ENCODE results near the gene ADAMTS15. TPM values are rescaled to one million over a fixed set of nuclear protein-coding genes. Genes with fewer than 3 reads are reported as not detected.

The ADAMTS15 gene
- total RNA-seq, 4 donors from 2014 or later = 2.5 to 11.1 (median 5.1) TPM

DNA sequence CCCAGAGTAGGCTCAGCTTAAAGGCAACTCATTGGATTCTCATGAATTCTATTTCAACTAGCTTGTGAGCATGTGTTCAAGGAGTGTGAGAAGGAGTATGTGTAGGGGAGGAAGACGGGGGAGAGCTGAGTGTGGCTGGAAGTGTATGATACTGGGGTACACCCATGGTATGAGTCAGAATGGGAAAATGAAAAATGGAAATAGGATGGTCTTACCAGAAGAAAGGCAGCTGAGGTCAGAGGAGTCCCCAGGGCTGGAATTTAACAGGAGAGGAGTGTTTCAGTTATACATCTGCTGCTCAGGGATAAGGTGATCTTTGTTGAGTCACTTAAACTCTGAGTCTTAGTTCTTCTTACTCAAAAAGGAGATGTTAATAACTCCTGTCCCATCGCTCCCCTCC, 6.7 kb upstream of the ADAMTS15 start:
- TF ChIP-seq, protein P1, sequence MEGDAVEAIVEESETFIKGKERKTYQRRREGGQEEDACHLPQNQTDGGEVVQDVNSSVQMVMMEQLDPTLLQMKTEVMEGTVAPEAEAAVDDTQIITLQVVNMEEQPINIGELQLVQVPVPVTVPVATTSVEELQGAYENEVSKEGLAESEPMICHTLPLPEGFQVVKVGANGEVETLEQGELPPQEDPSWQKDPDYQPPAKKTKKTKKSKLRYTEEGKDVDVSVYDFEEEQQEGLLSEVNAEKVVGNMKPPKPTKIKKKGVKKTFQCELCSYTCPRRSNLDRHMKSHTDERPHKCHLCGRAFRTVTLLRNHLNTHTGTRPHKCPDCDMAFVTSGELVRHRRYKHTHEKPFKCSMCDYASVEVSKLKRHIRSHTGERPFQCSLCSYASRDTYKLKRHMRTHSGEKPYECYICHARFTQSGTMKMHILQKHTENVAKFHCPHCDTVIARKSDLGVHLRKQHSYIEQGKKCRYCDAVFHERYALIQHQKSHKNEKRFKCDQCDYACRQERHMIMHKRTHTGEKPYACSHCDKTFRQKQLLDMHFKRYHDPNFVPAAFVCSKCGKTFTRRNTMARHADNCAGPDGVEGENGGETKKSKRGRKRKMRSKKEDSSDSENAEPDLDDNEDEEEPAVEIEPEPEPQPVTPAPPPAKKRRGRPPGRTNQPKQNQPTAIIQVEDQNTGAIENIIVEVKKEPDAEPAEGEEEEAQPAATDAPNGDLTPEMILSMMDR (IDR thresholded peaks at IDR 0.05) = no peak
- TF ChIP-seq POLR2A (IDR thresholded peaks at IDR 0.05) = no peak
- DNase-seq (ENCODE audit: low spot score in 2 of 2) = no peak
- intact Hi-C loops (cut with DNase I; ENCODE audit: low total_unique reads) = no loop called here
- WGBS, 2 donors = 92% methylated on average over 2 of the region's 2 CpGs
- H3K4me3 ChIP-seq (ENCODE audit: low read depth, poor library complexity, severe bottlenecking) = no peak overlapping the region

DNA sequence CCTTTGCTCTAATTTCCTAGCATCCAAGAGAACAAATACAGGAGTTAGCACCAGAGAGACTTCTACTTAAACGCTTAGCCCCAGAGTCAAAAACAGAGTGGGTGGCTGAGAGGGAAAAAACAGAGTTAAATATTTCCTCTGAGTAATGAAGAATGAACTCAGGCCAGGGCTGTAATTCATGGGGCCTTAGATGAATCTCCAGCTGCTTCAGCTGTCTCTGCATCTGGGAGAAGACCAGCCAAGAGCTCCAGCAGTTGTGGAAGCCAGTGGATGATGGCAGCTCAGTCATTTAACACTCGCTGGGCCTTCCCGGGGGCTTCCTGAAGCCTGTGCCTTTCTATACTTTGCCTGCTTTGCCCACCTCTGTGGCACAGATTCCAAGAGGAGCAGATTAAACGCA, 5.7 kb upstream of the ADAMTS15 start:
- intact Hi-C loops (cut with DNase I; ENCODE audit: low total_unique reads) = no loop called here
- TF ChIP-seq, protein P1 (IDR thresholded peaks at IDR 0.05) = no peak
- TF ChIP-seq POLR2A (IDR thresholded peaks at IDR 0.05) = no peak
- no peak for DNase-seq (ENCODE audit: low spot score in 2 of 2)
- no peak overlapping the region for H3K4me3 ChIP-seq (ENCODE audit: low read depth, poor library complexity, severe bottlenecking)
- WGBS, 2 donors = 50 to 71% methylated on average over 4 of the region's 4 CpGs

DNA sequence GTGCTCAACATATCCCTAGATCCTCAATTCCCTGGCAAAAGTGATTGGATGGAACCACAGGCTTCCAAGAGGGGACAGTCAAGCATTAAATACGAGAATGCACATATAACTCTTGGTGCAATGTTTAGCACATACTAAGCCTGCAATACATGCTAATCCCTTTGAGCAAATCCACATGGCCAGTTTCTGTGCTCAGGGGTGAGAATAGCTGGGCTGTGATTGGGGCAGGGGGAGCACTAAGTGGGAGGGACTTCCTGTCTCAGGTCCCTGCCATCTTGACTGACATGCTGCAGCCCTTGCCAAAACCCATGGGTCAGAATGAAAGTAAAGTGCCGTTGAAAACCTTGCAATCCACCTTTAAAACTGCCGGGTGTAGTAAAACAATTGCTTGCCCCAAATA, 2.7 kb upstream of the ADAMTS15 start:
- no peak for DNase-seq (ENCODE audit: low spot score in 2 of 2)
- WGBS, 2 donors = 90 to 91% methylated on average over 3 of the region's 3 CpGs
- TF ChIP-seq, protein P1 (IDR thresholded peaks at IDR 0.05) = no peak
- no peak for TF ChIP-seq POLR2A (IDR thresholded peaks at IDR 0.05)
- no peak overlapping the region for H3K4me3 ChIP-seq (ENCODE audit: low read depth, poor library complexity, severe bottlenecking)
- intact Hi-C loops (cut with DNase I; ENCODE audit: low total_unique reads) = no loop called here

DNA sequence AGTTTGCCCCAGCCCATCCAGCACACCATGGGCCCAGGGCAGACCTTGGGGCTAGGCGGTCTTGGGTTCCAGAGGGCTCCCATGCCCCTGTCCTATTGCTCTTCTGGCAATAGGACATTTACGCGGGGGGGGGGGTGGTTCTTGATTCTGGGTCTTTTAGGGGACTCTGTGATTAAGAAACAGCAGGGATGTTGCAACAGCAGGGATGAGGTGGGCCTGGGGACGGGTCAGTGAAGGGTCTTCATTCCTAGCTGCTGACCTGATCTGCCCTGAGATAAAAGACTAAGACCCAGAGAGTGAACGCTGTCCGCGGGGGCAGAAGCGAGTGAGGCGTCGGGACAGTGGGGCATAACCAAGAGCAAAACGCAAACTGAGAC, 418 bp upstream of the ADAMTS15 start:
- peak overlapping the region; percentile 31 for H3K4me3 ChIP-seq (ENCODE audit: low read depth, poor library complexity, severe bottlenecking)
- intact Hi-C loops (cut with DNase I; ENCODE audit: low total_unique reads) = no loop called here
- DNase-seq (ENCODE audit: low spot score in 2 of 2) = no peak
- 9 to 14% methylated on average over 10 of the region's 11 CpGs for WGBS, 2 donors
- no peak for TF ChIP-seq POLR2A (IDR thresholded peaks at IDR 0.05)
- TF ChIP-seq, protein P1 (IDR thresholded peaks at IDR 0.05) = no peak

DNA sequence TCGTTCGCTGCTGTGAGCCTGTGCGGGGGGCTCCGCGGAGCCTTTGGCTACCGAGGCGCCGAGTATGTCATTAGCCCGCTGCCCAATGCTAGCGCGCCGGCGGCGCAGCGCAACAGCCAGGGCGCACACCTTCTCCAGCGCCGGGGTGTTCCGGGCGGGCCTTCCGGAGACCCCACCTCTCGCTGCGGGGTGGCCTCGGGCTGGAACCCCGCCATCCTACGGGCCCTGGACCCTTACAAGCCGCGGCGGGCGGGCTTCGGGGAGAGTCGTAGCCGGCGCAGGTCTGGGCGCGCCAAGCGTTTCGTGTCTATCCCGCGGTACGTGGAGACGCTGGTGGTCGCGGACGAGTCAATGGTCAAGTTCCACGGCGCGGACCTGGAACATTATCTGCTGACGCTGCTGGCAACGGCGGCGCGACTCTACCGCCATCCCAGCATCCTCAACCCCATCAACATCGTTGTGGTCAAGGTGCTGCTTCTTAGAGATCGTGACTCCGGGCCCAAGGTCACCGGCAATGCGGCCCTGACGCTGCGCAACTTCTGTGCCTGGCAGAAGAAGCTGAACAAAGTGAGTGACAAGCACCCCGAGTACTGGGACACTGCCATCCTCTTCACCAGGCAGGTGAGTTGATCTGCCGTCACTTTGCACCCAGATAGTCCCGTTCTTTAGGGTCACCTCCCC, 1.0 kb downstream of the ADAMTS15 start:
- intact Hi-C loops (cut with DNase I; ENCODE audit: low total_unique reads) = no loop called here
- 5 to 11% methylated on average over 26 to 64 of the region's 64 CpGs for WGBS, 2 donors
- no peak for DNase-seq (ENCODE audit: low spot score in 2 of 2)
- TF ChIP-seq POLR2A (IDR thresholded peaks at IDR 0.05) = no peak
- TF ChIP-seq, protein P1 (IDR thresholded peaks at IDR 0.05) = no peak
- peak overlapping the region; percentile 31 for H3K4me3 ChIP-seq (ENCODE audit: low read depth, poor library complexity, severe bottlenecking)

All from lower leg skin (tissue), 4 donors.